Stimulated activated CD4-positive, alpha-beta T cell treated with anti-CD3 and anti-CD28 coated beads, Interleukin-4, amount 100 ng/mL, for 1 hour (primary cell): Measurements from ENCODE around the gene VEGFD.
"Not testable (repeated sequence)": the region's sequence is repeated elsewhere in the genome, so short reads cannot be mapped to it uniquely, and the experiment has no call there.

Experiments used
- DNase-seq: peaks from one replicate; pipeline ENCODE4 v3.0.0-alpha.2; 2020

The VEGFD gene

GRCh38 chrX:15356444-15356843, 27.8 kb downstream of the VEGFD start:
- no peak for DNase-seq

- DNase-seq, result no peak
These were observed 33.8 kb downstream of the VEGFD start for GRCh38 chrX:15350329-15350996.

- DNase-seq, result no peak
These were observed 35.2 kb downstream of the VEGFD start for GRCh38 chrX:15349046-15349445.

- no peak for DNase-seq
These were observed 38.2 kb downstream of the VEGFD start for GRCh38 chrX:15345976-15346375.

- no peak for DNase-seq
These were observed 40.1 kb downstream of the VEGFD start for GRCh38 chrX:15344106-15344505.

- DNase-seq, result no peak
These were observed 41.1 kb downstream of the VEGFD start for GRCh38 chrX:15343075-15343476.

- DNase-seq, result no peak
These were observed 43.3 kb downstream of the VEGFD start for GRCh38 chrX:15340867-15341266.

- DNase-seq, result peak; percentile 19
These were observed 48.2 kb downstream of the VEGFD start for GRCh38 chrX:15336023-15336413.

GRCh38 chrX:15335135-15336022, 48.8 kb downstream of the VEGFD start, which contains the start of gene PIGA:
TSS of gene PIGA (minus strand) at chrX:15335523. CDS start at chrX:15331930, 3,593 bp downstream.
- DNase-seq, result peak; percentile 85

GRCh38 chrX:15334561-15334960, 49.7 kb downstream of the VEGFD start:
- no peak for DNase-seq

GRCh38 chrX:15328821-15329220, 55.4 kb downstream of the VEGFD start:
- no peak for DNase-seq

GRCh38 chrX:15328131-15328530, 56.1 kb downstream of the VEGFD start:
- no peak for DNase-seq

GRCh38 chrX:15322472-15322871, 61.7 kb downstream of the VEGFD start:
- no peak for DNase-seq

GRCh38 chrX:15322072-15322471, 62.1 kb downstream of the VEGFD start:
- no peak for DNase-seq

GRCh38 chrX:15321447-15321846, 62.8 kb downstream of the VEGFD start:
- DNase-seq, result no peak

GRCh38 chrX:15320297-15320696, 63.9 kb downstream of the VEGFD start:
- no peak for DNase-seq

GRCh38 chrX:15319075-15319474, 65.1 kb downstream of the VEGFD start:
- no peak for DNase-seq

GRCh38 chrX:15315509-15315908, 68.7 kb downstream of the VEGFD start, which contains the start of gene ASB11:
TSS of gene ASB11 (minus strand) at chrX:15315640. CDS start at chrX:15315605, 35 bp downstream.
- no peak for DNase-seq

GRCh38 chrX:15314472-15314871, 69.7 kb downstream of the VEGFD start:
- DNase-seq, result no peak

GRCh38 chrX:15311119-15311518, 73.1 kb downstream of the VEGFD start:
- no peak for DNase-seq

GRCh38 chrX:15310117-15310516, 74.1 kb downstream of the VEGFD start:
- no peak for DNase-seq

GRCh38 chrX:15305899-15306298, 78.3 kb downstream of the VEGFD start:
- DNase-seq, result not testable (repeated sequence)

- DNase-seq, result no peak
These were observed 82.3 kb downstream of the VEGFD start for GRCh38 chrX:15301924-15302323.
